BJ (cell line): Measurements from ENCODE around the gene PIAS1. TPM values are rescaled to one million over a fixed set of nuclear protein-coding genes. Genes with fewer than 3 reads are reported as not detected.

Experiments
- CTCF ChIA-PET: fragments of 350-600 bp; formaldehyde crosslinking; extraction: SDS; loops from one replicate; lab custom pipeline; 2021; ENCODE audit warnings: antibody characterized with exemption, inconsistent platforms; lab: Yijun Ruan, JAX
- POLR2A ChIA-PET: fragments of 300-600 bp; sonication (Branson Sonifier 250); formaldehyde crosslinking; extraction: SDS; loops from one replicate; lab custom pipeline; 2021; ENCODE audit warnings: antibody characterized with exemption; lab: Charles Lee
- DNase-seq: peaks from one replicate; pipeline ENCODE4 v3.0.0-alpha.2; 2011; ENCODE audit warnings: low read depth
- H3K27me3 ChIP-seq: 2 replicates; pipeline ENCODE4 v1.6.0; 2011; ENCODE audit warnings: low read length; ENCODE audit not compliant: control insufficient read depth, insufficient read depth
- H3K36me3 ChIP-seq: 2 replicates; pipeline ENCODE4 v1.5.1; 2011; ENCODE audit warnings: low read length; ENCODE audit not compliant: control insufficient read depth, insufficient read depth
- H3K4me3 ChIP-seq: 2 replicates; pipeline ENCODE4 v1.5.1; 2011; ENCODE audit warnings: low read depth, mild to moderate bottlenecking, control low read depth, low read length
- polyA plus RNA-seq: library from polyadenylated mRNA; depleted of rRNA; stranded (reverse); fragments of >200 nt; gene quantifications from 2 replicates; pipeline ENCODE4 v1.2.3, GENCODE V29; 2011
- TF ChIP-seq, protein P1 (sequence below): IDR thresholded peaks from 2 replicates; pipeline ENCODE4 v1.5.1; 2011; ENCODE audit warnings: low read depth, mild to moderate bottlenecking, control low read depth, inconsistent platforms, low read length, moderate library complexity; ENCODE audit not compliant: insufficient read depth

PIAS1 gene
- polyA plus RNA-seq, 1 experiment: 37.4 TPM

DNA sequence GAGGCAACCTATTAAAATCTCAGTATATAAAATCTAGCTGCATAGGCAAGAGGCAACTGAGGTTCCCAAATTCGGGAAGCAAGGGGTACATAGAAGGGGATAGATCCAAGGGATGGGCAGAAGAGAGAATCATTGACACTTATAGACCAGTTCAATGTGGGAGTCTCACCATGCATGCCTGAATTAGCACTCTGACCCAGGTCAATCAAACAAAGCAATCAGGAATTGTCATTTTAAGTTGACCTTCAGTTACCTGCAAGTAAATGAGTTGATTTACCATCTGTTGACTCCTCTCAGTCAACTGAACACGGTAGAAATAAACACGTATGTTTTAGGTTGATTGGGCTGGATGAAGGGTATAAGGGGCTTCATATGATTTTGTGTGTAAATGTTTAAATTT, 33.4 kb upstream of the PIAS1 start:
- no peak for DNase-seq
- POLR2A ChIA-PET: no interaction called here
- H3K27me3 ChIP-seq: no peaks in the 10 kb centered on the region
- TF ChIP-seq, protein P1, sequence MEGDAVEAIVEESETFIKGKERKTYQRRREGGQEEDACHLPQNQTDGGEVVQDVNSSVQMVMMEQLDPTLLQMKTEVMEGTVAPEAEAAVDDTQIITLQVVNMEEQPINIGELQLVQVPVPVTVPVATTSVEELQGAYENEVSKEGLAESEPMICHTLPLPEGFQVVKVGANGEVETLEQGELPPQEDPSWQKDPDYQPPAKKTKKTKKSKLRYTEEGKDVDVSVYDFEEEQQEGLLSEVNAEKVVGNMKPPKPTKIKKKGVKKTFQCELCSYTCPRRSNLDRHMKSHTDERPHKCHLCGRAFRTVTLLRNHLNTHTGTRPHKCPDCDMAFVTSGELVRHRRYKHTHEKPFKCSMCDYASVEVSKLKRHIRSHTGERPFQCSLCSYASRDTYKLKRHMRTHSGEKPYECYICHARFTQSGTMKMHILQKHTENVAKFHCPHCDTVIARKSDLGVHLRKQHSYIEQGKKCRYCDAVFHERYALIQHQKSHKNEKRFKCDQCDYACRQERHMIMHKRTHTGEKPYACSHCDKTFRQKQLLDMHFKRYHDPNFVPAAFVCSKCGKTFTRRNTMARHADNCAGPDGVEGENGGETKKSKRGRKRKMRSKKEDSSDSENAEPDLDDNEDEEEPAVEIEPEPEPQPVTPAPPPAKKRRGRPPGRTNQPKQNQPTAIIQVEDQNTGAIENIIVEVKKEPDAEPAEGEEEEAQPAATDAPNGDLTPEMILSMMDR: no peak
- CTCF ChIA-PET: no interaction called here
- H3K4me3 ChIP-seq: no peak overlapping the region
- H3K36me3 ChIP-seq: no peaks in the 10 kb centered on the region

DNA sequence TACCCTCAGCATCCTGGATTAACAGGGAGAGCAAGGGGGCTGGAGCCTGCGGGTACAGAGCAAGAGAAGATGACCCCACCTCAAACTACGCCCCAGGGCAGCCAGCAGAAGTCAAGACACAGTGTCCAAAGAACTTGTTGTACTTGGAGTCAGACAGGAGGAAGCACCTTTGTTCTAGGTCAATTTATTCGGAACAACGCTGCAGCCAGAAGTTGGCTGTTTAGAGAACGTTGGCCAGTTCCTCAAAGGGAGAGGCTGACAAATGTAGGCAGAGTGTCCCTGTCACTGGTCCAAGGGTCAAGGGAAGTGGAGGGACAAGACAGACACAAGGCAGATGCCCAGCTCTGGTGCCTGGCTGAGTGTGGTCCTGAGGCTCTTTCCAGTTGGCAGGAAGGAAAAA, 32.1 kb upstream of the PIAS1 start:
- ChIA-PET POLR2A (no interaction called here), CTCF (no interaction called here)
- Histone ChIP-seq H3K27me3 (no peaks in the 10 kb centered on the region), H3K4me3 (no peak overlapping the region), H3K36me3 (no peaks in the 10 kb centered on the region)
- no peak for DNase-seq
- TF ChIP-seq, protein P1: no peak

DNA sequence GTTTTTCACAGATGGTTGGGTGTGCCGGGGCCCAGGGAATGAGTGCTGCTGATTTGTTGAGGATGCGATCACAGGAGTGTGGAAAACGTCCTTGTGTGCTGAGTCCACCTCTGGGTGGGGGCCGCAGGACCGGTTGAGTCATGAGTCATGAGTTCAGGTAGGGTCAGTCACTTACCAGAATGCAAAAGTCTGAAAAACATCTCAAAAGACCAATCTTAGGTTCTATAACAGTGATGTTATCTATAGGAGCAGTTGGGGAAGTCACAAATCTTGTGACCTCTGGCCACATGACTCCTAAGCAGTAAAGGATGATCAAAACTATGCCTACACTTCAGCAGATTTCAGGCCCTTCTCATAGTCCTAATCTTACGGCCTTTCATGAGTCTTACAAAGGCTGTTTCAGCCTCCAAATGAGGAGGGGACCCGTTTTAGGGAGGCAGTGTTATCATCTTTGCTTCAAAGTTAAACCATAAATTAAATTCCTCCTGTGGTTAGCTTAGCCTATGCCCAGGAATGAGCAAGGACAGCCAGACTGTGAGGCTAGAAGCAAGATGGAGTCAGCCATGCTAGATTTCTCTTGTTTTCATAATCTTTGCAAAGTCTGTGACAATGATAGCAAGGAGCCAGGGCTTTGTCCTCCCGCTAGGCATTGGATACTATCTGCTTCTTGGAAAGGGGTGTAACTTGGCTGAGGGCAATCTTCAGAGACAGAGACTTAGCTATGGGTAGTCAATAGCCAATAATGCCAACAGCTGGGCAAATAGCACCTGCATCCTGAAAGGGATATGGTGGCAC, 30.6 kb upstream of the PIAS1 start:
- ChIA-PET CTCF (interaction anchor here (0.7 kb wide), 1 partner anchor 30 kb away, joined by 3 read pairs; no protein-coding TSS in a partner anchor), POLR2A (no interaction called here)
- Histone ChIP-seq H3K36me3 (no peaks in the 10 kb centered on the region), H3K4me3 (no peak overlapping the region), H3K27me3 (no peaks in the 10 kb centered on the region; the same call in 1 of the 2 replicates)
- TF ChIP-seq, protein P1: no peak
- no peak for DNase-seq

DNA sequence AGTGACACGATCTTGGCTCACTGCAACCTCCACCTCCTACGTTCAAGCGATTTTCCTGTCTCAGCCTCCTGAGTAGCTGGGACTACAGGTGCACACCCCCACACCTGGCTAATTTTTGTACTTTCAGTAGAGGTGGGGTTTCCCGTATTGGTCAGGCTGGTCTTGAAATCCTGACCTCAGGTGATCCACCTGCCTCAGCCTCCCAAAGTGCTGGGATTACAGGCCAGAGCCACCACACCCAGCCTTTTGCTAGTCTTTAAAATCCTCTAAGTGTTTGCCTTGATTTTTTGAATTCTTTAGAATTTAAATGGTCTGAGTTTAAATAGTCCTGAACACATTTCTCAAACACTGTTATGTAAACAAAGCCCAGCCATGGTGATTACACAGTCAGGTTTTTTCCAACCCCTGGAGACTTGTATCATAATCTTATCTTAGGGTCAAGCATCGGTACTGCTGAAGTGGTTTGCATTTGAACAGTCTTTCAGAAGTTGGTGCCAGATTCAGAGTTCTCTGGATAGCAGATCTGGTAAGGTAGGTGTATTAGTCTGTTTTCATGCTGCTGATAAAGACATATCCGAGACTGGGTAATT, 28.2 kb upstream of the PIAS1 start:
- ChIA-PET POLR2A (no interaction called here), CTCF (no interaction called here)

DNA sequence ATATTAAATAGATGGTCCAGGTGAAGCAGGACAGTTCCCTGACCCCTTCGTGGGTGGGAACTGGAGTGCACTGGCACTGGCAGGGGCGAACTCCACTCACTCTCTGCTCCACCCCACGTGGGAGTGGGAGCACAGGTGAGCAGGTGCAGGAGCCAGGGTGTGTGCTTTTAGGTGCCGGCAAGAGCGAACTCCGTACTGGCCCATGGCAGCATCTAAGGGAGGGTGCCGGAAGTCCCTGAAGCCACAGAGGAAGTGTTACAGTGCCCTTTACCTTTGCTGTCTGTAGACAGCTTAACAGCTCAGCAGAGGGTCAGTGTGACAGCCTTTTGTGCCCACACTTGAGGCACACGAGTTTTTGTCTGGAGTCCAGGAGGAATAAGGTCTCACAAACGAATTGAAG, 26.7 kb upstream of the PIAS1 start:
- POLR2A ChIA-PET: no interaction called here
- no peak for DNase-seq
- Histone ChIP-seq H3K27me3 (no peaks in the 10 kb centered on the region; the same call in 1 of the 2 replicates), H3K36me3 (no peaks in the 10 kb centered on the region), H3K4me3 (no peak overlapping the region)
- TF ChIP-seq, protein P1: no peak
- CTCF ChIA-PET: no interaction called here

More for the DNA sequence above, 28.2 kb upstream of the PIAS1 start:
- Histone ChIP-seq H3K4me3 (no peak overlapping the region), H3K27me3 (no peaks in the 10 kb centered on the region; the same call in 1 of the 2 replicates), H3K36me3 (no peaks in the 10 kb centered on the region)
- TF ChIP-seq, protein P1: no peak
- DNase-seq: peak; percentile 20
